ENCODE data around the gene RPTOR.

Gene RPTOR

DNA sequence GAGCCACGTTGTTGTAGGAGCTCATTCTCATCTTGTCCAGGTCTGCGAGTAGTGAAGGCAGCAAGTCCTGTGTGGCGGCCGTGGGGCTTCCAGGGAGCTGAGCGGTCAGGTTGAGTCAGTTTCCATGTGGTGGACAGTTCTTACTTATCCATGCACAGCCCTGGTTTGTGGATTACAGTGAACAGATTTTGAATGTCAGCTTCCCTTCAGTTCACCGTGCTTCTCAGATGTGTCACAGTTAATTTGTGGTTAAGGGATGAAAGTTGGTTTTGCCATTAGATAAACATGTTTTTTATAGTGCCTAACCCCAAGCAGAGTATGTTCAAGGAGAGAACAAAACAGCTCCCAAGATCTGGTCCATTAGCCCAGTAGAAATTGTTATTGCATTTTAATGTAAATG lies 103.1 kb downstream of the RPTOR start:
- DNase-seq, result no peak

DNA sequence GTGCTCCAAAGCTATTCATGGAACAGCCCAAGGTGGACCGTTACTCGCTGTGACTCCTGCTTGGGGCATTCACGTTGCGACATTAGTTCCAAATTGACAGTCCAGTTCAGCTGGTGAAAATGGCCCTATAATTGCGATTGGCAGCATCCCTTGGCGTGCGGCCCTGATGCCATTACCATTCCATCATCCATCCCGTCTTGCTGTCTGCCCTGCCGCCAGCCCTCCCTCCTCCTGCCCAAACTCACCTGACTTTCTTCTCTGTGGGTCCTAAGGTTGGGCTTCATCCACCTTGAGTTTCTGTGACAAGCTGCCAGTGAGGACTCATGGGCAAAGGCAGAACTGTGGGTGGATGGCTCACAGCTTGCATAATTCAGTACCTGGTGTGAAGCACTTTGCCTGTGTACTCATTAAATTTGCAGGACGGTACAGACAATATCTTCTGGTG lies 104.6 kb downstream of the RPTOR start:
- no peak for DNase-seq

DNA sequence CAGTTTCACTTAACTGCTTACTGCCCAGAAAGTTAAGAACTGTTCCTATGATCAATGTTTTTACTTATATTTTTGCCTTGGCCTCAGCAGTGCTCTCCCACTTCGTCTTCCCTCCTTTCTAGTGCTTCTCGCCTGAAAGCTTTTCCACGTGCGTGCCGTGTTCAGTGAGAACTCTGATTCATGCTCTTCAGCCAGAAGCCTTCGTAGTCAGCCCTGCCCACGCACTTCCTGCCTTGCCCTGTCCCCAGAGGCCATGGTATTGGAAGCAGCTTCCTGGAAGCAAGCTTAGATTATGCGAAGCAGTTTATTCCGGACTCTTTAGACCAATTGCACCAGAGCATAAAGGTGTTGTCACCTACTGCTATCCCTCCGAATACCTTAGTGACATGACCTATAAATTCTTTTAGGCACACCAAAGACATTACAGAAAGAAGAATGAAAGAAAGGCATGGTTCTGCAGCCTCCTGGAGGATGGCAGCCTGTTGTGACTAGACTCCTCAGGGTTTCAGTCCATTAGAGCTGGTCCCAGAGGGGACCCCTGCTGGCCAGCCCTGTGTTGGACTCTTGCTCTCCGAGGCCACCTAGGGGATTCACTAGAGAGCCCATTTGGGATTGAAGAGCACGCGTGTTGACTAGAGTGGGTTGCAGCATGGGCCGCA lies 105.2 kb downstream of the RPTOR start:
- peak; percentile 83 to 85 for DNase-seq

DNA sequence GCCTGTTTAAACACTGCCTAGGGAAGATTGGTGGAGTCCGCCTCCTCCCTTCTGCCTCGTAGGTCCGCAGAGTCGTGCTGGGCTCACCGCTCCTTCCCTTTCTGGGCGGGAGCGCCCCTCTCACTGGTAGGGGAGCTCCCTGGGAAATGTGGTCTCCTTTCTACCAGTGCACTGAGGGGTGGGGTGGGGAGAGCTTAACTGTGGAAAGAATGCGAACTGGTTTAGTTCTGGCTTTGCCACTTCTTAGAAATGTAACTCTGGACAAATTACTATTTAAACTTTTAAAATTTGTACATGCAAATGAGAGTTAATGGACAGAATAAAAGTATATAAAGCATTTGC lies 105.7 kb downstream of the RPTOR start:
- DNase-seq, result no peak

DNA sequence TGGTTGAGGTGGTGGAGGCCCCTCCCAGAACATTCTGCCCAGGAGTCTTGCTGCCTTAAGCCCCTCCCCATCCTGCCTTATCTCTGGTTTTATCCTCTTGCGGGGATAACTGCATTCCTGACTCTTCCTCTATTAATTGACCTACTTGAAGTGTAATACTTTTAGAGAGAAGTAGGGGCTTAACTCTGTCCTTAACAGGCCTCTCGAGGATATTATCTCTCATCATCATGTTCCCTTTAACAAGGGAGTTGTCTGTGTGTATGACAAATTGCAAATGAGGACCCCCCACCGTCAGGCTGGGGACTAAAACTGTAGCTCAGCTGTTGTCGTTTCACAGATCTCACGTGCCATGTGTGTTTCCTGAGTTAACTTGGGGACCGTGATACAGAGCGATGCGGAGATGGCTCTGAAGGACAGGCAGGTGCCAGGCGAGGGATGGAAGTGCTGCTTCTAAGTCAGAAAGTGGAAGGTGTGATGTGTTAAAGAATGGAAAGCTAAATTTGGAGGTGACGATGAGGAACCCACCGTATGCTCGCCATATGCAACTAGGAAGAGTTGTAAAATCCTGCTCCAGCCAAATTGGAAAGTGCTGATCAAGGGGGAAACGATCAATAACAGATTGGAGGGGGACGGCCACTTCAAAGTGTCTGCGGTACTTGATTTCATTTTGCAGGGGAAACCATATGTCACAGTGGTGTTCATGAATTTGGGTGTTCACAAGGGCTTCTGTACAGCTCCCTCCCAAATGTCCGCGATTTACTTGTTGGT lies 106.3 kb downstream of the RPTOR start:
- no peak for DNase-seq

DNA sequence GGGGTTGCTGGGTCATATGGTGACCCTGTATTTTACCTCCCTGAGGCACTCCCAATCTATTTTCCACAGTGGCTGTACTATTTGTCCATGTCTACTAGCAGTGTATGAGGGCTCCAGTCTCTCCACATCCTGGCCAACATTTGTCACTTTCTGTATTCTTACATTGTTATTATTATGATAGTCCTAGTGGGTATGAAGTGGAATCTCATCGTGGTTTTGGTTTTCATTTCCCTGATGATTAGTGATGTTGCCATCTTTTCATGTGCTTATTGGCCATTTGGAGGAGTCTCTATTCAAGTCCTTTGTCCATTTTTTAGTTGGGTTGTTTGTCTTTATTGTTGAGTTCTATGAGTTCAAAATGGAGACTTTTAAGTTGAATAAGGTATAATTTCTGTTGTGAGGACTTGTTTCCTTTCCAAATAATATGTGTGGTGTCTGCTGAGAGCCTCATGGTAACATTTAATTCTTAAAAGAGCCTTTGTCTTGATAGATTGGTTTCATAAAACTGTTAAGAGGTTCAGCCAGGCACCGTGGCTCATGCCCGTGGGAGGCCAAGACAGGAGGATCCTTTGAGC lies 108.2 kb downstream of the RPTOR start:
- DNase-seq, result no peak

DNA sequence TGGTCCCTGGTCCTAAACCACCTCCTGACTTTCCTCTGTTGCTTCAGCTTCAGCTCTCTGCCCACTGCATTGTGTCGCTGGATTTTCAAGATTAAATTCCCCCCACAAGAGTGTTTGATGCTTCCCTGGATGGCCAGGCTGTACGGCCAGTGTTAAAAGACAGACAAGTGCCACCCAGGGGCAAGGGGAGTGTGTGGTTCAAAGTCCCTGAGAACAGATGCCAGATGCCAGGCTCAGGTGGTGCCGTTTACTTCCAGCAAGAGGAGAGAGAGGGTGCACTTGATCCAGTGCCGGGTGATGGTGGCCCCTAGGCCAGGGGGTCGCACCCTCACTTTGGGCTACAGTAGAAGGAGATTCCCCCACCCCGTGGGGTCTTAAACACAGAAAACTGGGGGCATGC lies 109.2 kb downstream of the RPTOR start:
- DNase-seq, result no peak

DNA sequence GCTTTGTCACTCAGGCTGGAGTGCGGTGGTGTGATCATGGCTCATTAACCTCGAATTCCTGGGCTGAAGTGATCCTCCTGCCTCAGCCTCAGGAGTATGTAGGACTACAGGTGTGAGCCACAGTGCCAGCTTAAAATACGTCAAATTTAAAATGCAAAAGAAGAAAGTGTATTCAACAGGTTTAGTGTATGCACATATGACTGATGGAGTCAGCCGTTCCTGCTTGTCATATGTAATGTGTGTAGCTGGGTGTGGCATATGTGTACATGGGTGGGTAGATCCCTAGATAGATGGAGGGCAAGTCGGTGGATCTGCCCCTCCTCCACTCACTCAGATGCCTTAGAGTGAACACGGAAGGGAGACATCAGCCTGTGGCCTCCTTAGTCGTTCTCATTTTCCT lies 111.0 kb downstream of the RPTOR start:
- DNase-seq, result no peak

DNA sequence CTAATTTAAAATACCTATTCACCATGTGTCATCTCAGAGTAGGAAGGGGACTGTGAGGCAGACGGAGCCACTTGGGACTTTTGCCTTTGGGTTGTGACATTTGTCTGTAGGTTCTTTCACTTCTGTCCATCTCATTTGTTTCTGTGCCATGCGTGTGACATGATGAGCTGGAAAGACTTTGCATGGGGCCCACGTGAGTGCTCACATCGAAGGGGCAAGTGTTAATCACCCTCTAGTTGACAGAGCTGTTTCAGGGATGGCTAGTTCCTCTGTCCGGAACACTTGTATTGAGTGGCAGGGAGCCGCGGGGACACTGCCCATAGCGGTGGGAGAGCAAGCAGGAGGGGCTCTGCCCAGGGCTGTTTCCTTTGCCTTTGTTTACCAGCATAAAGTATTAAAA lies 112.0 kb downstream of the RPTOR start:
- no peak for DNase-seq

DNA sequence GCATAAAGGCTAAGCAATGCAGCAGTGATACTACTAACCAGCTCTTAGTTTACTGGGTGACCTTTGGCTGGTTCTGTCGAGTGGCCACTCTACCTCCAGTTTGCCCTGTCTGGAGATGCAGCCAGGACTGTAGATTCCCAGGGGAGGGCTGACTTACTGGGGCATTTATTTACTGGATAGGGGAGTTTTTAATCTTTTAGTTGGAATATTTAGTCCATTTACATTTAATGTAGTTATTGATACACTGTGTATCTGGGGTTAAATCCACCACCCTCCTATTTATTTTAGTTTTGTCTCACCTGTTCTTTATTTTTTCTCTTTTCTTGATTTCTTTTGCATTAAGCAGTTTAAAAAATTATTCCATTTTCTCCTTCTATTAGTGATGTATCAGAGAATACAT lies 112.9 kb downstream of the RPTOR start:
- DNase-seq, result no peak

DNA sequence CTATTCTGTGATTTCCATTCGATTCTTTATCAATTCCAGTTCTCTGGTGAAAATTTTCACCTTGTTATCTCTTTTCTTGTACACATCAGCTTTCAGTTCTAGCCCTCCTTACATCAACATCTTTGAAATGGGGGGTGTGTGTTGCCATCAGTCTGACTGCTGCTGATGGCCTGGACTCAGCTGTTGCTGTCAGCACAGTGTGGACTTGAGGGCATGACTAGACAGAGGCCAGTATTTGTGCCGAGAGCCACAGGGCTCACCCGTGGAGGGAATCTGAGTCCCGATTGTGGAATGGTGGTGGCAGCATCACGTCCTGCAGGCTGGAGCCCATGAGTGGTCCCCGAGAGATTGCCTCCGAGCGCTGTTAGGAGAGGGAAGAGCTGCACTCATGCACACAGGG lies 114.2 kb downstream of the RPTOR start:
- DNase-seq, result no peak

DNA sequence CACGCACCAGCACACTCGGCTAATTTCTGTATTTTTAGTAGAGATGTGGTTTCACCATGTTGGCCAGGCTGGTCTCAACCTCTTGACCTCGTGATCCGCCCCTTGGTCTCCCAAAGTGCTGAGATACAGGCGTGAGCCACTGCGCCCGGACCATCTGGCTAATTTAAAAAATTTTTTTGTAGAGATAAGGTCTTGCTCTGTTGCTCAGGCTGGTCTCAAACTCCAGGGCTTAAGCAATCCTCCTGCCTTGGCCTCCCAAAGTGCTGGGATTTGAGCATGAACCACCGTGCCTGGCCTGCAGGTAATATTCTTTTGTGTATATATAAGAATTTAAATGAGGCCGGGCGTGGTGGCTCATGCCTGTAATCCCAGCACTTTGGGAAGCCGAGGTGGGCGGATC lies 115.0 kb downstream of the RPTOR start:
- DNase-seq, result no peak

DNA sequence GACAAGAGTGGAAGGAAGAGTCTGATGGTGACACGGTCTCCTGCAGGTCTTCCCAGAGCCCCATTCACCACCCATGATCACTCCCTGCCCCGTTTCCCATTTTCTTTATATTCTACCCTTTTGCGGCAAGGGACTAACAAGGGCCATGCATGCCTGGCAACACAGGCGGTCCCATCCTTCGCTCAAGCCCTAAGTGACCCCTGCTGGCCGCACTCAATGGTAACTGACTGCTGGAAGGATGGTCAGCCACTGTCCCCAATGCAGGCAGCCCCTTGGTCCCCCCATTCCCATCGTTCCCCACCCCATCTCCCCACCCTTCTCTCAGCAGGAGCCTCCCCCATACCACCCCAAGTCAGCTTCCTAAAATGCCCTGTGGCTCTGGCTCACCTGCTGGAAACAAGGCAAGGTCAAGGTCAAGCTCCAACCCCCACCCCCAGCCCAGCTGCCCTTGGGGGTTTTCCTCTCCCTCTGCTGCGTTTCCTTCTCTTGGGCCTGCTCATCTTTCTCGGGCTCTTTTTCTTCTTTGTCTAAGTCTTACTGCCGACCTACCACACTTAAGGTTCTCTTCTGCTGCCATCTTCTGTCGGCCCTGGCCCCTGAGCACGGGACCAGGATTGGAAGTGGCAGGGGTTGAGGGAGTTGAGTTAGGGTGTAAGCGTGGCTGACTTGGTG lies 116.0 kb downstream of the RPTOR start:
- DNase-seq, result no peak

DNA sequence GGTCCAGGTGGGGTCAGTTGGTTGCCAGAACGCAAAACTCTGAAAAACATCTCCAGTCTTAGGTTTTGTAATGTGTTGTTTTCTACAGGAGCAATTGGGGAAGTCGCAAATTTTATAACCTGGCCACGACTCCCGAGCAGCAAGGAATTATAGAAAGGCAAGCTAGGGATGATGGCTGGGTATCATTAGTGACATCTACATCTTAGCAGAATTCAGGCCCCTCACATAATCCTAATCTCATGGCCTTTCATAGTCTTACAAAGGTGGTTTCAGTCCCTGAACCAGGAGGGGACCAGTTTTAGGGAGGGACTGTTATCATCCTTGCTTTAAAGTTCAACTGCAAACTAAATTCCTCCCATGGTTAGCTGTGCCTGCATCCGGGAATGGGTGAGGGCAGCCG lies 117.9 kb downstream of the RPTOR start:
- DNase-seq, result no peak

DNA sequence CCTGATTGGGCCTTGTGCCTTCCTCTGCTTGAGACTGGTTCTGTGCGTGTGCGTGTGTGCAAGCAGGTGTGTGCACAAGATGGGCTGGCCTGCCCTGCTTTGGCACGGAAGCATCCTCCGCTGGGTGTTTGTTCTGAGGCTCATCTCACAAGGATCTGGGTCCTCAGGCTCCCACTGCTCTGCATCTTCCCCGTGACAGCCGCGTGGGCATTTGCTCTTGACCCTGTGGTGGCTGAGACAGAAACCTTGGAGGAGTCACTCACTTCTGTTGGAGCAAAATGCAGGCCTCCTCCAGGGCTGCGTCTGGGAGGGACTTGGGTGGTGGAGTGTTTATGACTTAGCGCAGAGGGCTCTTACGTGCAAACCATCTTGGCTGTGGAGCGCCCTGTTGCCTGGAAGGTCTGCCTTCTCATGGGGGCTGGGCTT lies 119.2 kb downstream of the RPTOR start:
- DNase-seq, result no peak

DNA sequence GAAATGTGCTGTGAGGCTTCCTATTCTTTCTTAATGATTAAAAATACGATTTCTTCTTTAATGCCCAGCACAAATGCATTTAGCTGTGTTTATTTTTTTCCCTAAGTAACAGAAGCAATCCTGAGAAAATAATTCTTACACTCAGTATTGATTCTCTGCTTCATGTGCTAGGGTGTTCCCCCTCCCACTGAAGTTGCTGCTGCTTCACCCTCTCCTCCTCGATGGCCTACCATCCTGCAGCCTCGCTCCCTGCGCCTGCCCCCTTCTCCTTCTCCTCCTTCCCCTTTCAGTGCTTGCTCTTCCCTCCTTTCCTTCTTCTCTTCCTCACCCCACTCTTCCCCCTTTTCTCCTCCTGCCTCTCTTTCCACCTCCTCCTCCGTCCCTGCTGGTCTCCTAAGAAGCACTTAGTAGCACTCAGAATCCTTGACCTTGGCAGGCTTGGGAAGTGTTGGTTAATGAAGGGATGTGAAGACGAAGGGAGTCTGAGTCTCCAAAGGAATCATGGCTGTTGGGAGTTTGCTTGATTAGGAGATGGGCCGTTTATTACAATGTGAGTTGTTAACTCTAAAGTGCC lies 119.7 kb downstream of the RPTOR start:
- no peak for DNase-seq

DNA sequence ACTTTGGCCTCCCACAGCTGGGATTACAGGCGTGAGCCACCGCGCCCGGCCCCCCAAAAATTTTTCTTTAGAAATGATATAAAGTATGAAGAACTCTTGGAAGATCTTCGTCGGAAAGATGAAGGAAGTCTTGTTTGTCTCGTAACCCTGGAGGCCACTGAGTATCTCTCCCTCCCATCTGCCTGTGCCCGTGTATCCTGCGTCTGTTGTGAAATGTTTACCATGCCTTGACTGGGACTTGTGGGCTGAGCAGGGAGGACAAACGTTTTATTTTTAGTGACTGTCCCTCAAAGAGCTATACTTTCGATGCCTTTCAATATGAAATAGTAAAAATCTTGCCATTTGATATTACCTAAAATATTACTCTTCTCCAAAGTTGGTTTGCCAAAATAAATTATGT lies 121.2 kb downstream of the RPTOR start:
- DNase-seq, result no peak

DNA sequence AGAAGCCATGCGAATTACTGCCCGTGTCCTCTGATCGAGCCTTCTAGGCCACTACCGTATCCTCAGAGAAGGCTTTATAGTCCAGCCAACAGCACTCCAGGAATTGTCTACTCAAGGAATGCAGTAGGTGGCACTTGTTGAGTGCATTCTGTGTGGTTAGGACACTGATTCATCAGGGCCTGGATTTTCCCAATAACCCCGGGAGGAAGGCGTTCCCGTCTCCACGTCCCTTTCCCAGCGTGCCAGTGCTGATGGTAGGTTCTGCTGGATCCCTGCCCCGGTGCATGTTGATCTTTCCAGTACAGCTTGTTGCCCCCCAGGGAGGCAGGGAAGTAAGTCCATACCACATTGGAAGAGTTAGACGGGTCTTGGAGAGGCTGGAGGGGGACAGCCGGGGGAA lies 122.2 kb downstream of the RPTOR start:
- DNase-seq, result no peak

DNA sequence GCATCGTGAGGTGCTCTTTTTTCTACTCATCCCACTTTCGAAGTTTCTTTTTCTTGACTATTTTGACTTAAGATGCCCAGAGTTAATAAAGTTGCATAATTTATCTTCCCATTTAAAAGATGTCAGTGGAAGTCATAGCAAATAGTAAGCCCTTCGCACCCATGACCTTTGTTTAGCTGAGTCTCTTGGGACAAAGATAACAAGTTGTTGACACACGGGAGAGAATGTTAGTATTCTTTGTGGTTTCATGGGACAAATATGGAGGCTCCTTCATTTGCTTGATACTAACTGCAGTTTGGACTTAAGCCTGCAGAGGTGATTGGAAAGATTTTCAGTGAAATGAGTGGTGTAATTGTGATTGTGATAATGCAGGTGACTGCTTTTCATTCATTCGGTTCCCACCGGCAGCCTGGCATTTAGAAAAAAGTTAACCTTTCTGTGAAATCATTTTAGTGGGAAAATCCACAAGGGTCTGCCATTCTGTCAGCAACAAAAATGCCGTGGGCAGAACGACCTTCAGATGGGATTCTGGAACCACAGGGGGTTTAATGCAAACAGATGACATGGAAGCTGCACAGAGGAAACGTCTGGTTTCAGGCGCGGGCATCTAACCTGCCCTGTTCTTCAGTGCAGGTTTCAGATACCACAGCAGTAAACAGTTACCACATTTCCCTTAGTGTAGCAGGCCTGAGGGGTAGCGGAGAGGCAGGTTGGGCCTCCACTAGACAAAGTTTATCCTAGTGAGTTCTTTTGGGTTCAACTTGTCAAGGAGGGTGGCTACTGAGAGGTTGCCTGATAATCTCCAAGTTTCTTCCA lies 123.0 kb downstream of the RPTOR start:
- no peak for DNase-seq

DNA sequence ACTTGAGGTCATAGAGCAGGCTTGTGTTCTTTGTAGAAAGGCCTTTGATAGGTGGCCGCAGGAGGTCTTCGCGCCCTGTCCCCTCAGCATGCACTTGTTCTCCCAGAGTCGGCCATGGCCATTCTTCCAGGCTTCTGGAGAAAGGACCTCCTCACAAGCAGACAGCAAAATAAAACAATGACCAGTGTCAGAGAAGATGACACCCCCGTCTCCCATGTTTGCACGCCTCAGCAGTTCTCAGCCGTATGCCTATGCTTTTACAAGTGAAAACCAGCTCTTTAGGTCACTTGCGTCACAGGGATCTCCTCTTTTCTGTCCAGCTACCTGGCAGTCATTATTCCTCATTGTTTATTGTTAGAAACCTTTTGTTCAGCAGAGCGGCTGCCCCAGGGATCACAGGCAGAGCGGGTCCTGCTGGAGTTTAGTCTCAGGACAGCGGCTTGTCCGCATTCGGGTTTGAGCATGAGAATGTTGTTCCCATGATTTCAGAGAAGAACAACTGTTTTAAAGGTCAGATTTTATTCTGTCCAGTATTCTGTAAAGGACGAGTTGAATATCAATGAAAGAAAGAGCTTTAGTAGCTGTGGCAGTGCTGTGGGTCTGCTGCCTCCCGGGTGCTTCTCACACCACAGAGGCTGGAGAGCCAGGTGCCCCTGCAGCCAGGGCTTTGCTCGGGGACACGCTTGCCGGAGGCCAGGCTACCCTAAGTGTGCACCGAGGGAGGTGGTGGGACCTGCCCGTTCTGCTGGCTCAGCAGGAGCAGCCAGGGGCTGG lies 123.9 kb downstream of the RPTOR start:
- DNase-seq, result no peak

DNA sequence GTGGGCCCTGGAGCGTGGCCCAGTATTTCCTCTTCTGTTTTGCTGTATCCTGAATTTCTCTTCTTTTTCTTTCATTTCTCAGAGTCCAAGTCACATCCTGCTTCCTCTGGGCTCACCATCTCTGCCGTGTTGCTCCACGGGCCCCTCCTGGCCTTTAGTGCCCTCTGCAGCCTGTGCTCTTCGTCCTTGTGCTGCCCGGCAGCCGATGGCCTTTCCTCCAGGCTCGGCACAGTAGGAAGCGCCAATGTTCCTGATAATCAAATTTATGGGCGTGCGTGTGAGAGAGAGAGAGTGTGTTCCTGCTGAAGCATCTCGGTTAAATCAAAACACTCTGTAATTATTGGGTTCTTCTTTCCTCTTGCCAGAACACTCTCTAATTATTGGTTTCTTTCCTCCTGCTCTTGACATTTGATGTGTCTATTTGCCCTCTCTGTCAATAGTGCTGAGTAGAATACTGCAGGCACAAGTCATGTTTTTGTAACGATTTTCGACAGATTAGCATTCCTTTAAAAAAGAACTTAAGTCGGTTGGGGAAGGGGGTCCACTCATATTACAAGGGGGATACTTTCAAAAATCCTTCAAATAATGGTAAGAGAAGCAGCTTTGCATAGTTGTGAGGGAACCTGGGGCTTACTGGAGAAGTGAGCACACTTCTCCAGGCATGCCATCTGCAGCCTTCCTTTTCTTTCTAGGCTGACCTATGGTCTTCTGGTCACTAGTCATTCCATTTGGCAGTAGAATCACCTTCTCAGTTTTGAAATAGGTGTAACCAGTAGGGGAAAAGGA lies 126.6 kb downstream of the RPTOR start:
- DNase-seq, result no peak

All from inflammatory macrophage treated with lipopolysaccharide for 1 hour (primary cell).